Mesenchymal stem cell (in vitro differentiated cells and primary cell): Measurements from ENCODE around the gene CYP4A11.
"Not testable (repeated sequence)": the region's sequence is repeated elsewhere in the genome, so short reads cannot be mapped to it uniquely, and the experiment has no call there.

Experiments used
- DNase-seq: peaks from one replicate; pipeline ENCODE4 v3.0.0-alpha.2; 2013
- H2AFZ ChIP-seq: one replicate; pipeline ENCODE4 v1.6.1; 2013; ENCODE audit warnings: low read depth, mild to moderate bottlenecking, control low read depth, inconsistent platforms, low read length, moderate library complexity
- H2AK5ac ChIP-seq: 2 replicates; pipeline ENCODE4 v1.6.1; 2013; ENCODE audit warnings: low read length, moderate library complexity, mild to moderate bottlenecking, inconsistent platforms; ENCODE audit not compliant: severe bottlenecking
- H2BK120ac ChIP-seq: one replicate; pipeline ENCODE4 v1.6.1; 2013; ENCODE audit warnings: low read depth, mild to moderate bottlenecking, inconsistent platforms, low read length, moderate library complexity
- H2BK12ac ChIP-seq, 2 experiments: one replicate each; pipeline ENCODE4 v1.6.1; 2013; ENCODE audit warnings: inconsistent platforms in 2 of 2, low read length in 2 of 2, mild to moderate bottlenecking in 2 of 2, moderate library complexity in 2 of 2, control low read depth in 1 of 2
- H2BK15ac ChIP-seq: one replicate; pipeline ENCODE4 v1.6.1; 2013; ENCODE audit warnings: mild to moderate bottlenecking, low read depth, inconsistent platforms; ENCODE audit not compliant: poor library complexity, severe bottlenecking
- H2BK5ac ChIP-seq: 2 replicates; pipeline ENCODE4 v1.6.1; 2013; ENCODE audit warnings: low read depth, mild to moderate bottlenecking, low read length, control low read depth, inconsistent platforms; ENCODE audit not compliant: poor library complexity, severe bottlenecking
- H3K14ac ChIP-seq, 2 experiments: one replicate each; pipeline ENCODE4 v1.6.1; 2013; ENCODE audit warnings: inconsistent platforms in 2 of 2, low read length in 2 of 2, control low read depth in 1 of 2, mild to moderate bottlenecking in 1 of 2, moderate library complexity in 1 of 2
- H3K18ac ChIP-seq, 2 experiments: one replicate each; pipeline ENCODE4 v1.6.1; 2013; ENCODE audit warnings: inconsistent platforms in 2 of 2, low read length in 2 of 2, control low read depth in 1 of 2, low read depth in 1 of 2, mild to moderate bottlenecking in 1 of 2
- H3K23ac ChIP-seq, 2 experiments: one replicate each; pipeline ENCODE4 v1.6.1; 2013; ENCODE audit warnings: inconsistent platforms in 2 of 2, low read length in 2 of 2, mild to moderate bottlenecking in 2 of 2, moderate library complexity in 2 of 2, control low read depth in 1 of 2
- H3K27ac ChIP-seq: 2 replicates; pipeline ENCODE4 v1.5.1; 2013; ENCODE audit warnings: mild to moderate bottlenecking, moderate library complexity, low read length, control low read depth, inconsistent platforms; ENCODE audit not compliant: poor library complexity, severe bottlenecking
- H3K27me3 ChIP-seq, 2 experiments: 2 replicates each; pipeline versions ENCODE4 v1.6.1 to v1.7.0; 2013; ENCODE audit warnings: low read length in 2 of 2, mild to moderate bottlenecking in 2 of 2, moderate library complexity in 2 of 2, control low read depth in 1 of 2, inconsistent platforms in 1 of 2; ENCODE audit not compliant: control insufficient read depth in 1 of 2, insufficient read depth in 1 of 2
- H3K36me3 ChIP-seq, 2 experiments: 2 replicates each; pipeline versions ENCODE4 v1.6.1 to v1.7.0; 2013; ENCODE audit warnings: low read length in 2 of 2, control low read depth in 1 of 2, inconsistent platforms in 1 of 2, low read depth in 1 of 2, mild to moderate bottlenecking in 1 of 2; ENCODE audit not compliant: insufficient read depth in 2 of 2, control insufficient read depth in 1 of 2
- H3K4ac ChIP-seq, 2 experiments: one replicate each; pipeline ENCODE4 v1.6.1; 2013; ENCODE audit warnings: inconsistent platforms in 2 of 2, low read length in 2 of 2, mild to moderate bottlenecking in 2 of 2, moderate library complexity in 2 of 2, control low read depth in 1 of 2, low read depth in 1 of 2
- H3K4me1 ChIP-seq: 2 replicates; pipeline ENCODE4 v1.6.1; 2013; ENCODE audit warnings: low read depth, low read length, control low read depth; ENCODE audit not compliant: control insufficient read depth, insufficient read depth
- H3K4me2 ChIP-seq: 2 replicates; pipeline ENCODE4 v1.6.1; 2013; ENCODE audit warnings: low read length, mild to moderate bottlenecking, inconsistent platforms; ENCODE audit not compliant: poor library complexity, severe bottlenecking
- H3K4me3 ChIP-seq, 2 experiments: 2 replicates each; pipeline versions ENCODE4 v1.5.1 to v1.7.0; 2013; ENCODE audit warnings: low read length in 2 of 2, mild to moderate bottlenecking in 2 of 2, control low read depth in 1 of 2, low read depth in 1 of 2; ENCODE audit not compliant: insufficient read depth in 1 of 2
- H3K79me1 ChIP-seq: replicated peaks from 2 replicates; pipeline ENCODE4 v1.6.1; 2013; ENCODE audit warnings: mild to moderate bottlenecking, control low read depth, low read length, inconsistent platforms; ENCODE audit not compliant: poor library complexity, severe bottlenecking
- H3K9ac ChIP-seq: 2 replicates; pipeline ENCODE4 v1.7.0; 2013; ENCODE audit warnings: mild to moderate bottlenecking, low read length, moderate library complexity
- H3K9me3 ChIP-seq: 2 replicates; pipeline ENCODE4 v1.7.0; 2013; ENCODE audit warnings: mild to moderate bottlenecking, low read length; ENCODE audit not compliant: control insufficient read depth
- H4K8ac ChIP-seq: one replicate; pipeline ENCODE4 v1.6.1; 2013; ENCODE audit warnings: inconsistent platforms, mild to moderate bottlenecking, low read length, moderate library complexity
- H4K91ac ChIP-seq: one replicate; pipeline ENCODE4 v1.6.1; 2013; ENCODE audit warnings: mild to moderate bottlenecking, low read length, inconsistent platforms
- WGBS: methylation state at CpG from one replicate; pipeline ENCODE4 v1.1.7; 2013; ENCODE audit warnings: mixed read lengths; 5-methylcytosine and 5-hydroxymethylcytosine counted together

The CYP4A11 gene

DNA sequence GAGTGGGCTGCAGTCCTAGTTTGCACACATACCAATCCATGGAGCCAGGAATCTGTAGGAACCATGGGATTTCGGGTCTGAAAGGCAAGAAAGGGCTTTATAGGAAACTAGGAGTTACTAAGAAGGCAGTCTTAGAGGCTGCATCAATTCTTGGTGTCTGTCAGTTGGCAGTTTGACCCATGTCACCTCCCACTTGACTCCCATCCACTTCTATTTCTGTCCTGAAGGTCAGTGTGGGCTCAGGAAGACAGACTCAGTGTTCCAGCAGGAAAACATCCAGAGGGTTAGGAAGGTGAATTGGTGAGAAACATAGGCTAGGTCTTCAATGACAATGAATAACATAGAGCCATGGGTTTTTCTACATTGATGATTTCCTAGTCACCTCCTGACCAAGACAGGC is 4.0 kb downstream of the CYP4A11 start:
- H2BK120ac ChIP-seq = no peak overlapping the region
- no peak overlapping the region for H3K23ac ChIP-seq
- H3K18ac ChIP-seq = no peak overlapping the region
- no peak overlapping the region for H2BK15ac ChIP-seq
- H3K36me3 ChIP-seq = no peaks in the 10 kb centered on the region
- no peak overlapping the region for H4K8ac ChIP-seq
- H3K4me3 ChIP-seq = no peak overlapping the region
- no peaks in the 10 kb centered on the region for H3K79me1 ChIP-seq
- H4K91ac ChIP-seq = no peak overlapping the region
- DNase-seq = no peak
- H3K4ac ChIP-seq = no peak overlapping the region
- WGBS = 17% methylated on average over 1 of the region's 1 CpG
- no peak overlapping the region for H2AFZ ChIP-seq
- H2BK5ac ChIP-seq = no peak overlapping the region
- no peaks in the 10 kb centered on the region for H3K4me1 ChIP-seq
- H3K9me3 ChIP-seq = no peaks in the 10 kb centered on the region
- no peak overlapping the region for H3K4me2 ChIP-seq
- H2AK5ac ChIP-seq = no peak overlapping the region
- H3K27me3 ChIP-seq = no peaks in the 10 kb centered on the region
- no peak overlapping the region for H3K27ac ChIP-seq
- no peak overlapping the region for H3K9ac ChIP-seq
- H3K14ac ChIP-seq = no peak overlapping the region
- H2BK12ac ChIP-seq = no peak overlapping the region

DNA sequence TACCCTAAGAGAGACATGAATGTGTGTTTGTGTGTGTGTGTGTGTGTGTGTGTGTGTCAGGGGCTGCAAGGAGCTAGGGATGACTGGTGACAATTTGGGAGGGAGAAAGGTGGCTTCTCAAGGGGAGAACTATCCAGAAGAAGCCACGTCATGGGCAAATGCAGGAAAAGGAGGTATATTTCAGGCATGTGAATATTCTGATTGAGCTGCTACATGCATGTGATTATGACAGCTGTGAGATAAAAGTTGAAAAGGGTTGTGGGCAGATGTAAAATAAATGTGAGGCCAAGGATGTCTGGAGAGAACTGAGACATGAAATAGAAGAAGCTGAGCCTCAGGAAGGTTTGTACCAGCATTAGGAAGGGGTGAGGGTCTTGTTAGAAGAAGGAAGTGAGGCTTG is 4.5 kb downstream of the CYP4A11 start:
- Histone ChIP-seq H3K14ac (no peak overlapping the region), H3K36me3 (no peaks in the 10 kb centered on the region), H3K4me1 (no peaks in the 10 kb centered on the region), H4K91ac (no peak overlapping the region), H2BK120ac (no peak overlapping the region), H3K27ac (no peak overlapping the region), H2BK12ac (no peak overlapping the region), H3K4me2 (no peak overlapping the region), H3K9me3 (no peaks in the 10 kb centered on the region), H2AFZ (no peak overlapping the region), H4K8ac (no peak overlapping the region), H3K18ac (no peak overlapping the region), H2AK5ac (no peak overlapping the region), H3K4me3 (no peak overlapping the region), H3K79me1 (no peaks in the 10 kb centered on the region), H3K27me3 (no peaks in the 10 kb centered on the region), H3K23ac (no peak overlapping the region), H2BK5ac (no peak overlapping the region), H2BK15ac (no peak overlapping the region), H3K9ac (no peak overlapping the region), H3K4ac (no peak overlapping the region)
- DNase-seq = no peak
- 35% methylated on average over 1 of the region's 1 CpG for whole genome bisulfite sequencing

DNA sequence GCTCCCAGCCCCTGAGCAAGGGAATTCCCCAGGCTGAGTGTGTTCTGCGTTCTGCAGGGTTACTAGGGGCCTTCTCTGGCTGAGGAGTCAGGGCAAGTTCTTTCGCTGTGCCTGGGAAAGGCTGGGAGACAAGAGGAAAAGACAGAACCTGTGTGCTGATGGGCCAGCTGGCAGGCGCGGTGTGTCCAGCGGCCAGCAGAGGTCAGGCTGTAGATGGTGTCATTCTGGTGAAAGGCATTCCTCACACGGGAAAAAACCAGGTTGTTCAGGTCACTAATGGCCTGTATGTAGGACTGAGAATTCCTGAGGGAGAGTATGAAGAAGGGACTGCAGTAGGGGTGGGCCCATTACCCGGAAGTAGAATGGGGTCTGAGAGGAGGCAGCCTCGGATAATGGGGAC is 6.4 kb downstream of the CYP4A11 start:
- H3K79me1 ChIP-seq, H3K9me3 ChIP-seq, H4K91ac ChIP-seq, H4K8ac ChIP-seq, H2BK12ac ChIP-seq, H2BK5ac ChIP-seq, H2AK5ac ChIP-seq, DNase-seq, H3K18ac ChIP-seq, H3K36me3 ChIP-seq, H3K14ac ChIP-seq, H3K4ac ChIP-seq, H3K27me3 ChIP-seq, H3K4me3 ChIP-seq, H3K4me2 ChIP-seq, H3K23ac ChIP-seq, H2BK120ac ChIP-seq, H3K4me1 ChIP-seq, H3K27ac ChIP-seq, H3K9ac ChIP-seq, H2AFZ ChIP-seq, H2BK15ac ChIP-seq: not testable (repeated sequence)
- WGBS = 33% methylated on average over 6 of the region's 8 CpGs

DNA sequence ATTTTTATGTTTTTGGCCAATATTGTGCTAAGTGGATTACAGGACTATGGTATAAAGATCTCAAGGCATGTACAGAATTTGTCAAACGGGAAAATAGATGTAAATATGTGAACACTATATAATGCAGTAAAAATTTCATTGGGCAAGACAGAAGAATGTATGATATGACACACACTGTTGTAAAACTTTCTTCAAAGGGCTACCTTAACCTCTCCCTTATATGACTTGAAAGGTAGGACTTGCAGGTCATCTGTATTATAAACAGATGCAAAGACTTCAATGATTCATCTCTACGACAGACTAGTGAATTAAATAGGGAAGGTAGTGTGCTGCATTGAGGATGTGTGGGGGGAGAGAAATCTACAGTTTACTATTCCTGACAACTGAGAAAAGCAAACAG is 9.3 kb downstream of the CYP4A11 start:
- H3K4ac ChIP-seq, H3K9me3 ChIP-seq, H3K27me3 ChIP-seq, H4K91ac ChIP-seq, H2AFZ ChIP-seq, H3K23ac ChIP-seq, H4K8ac ChIP-seq, H2BK5ac ChIP-seq, H3K27ac ChIP-seq, H3K18ac ChIP-seq, H3K9ac ChIP-seq, H2BK120ac ChIP-seq, H3K79me1 ChIP-seq, H2AK5ac ChIP-seq, H3K14ac ChIP-seq, H3K36me3 ChIP-seq, DNase-seq, H2BK12ac ChIP-seq, H3K4me1 ChIP-seq, H3K4me3 ChIP-seq, H2BK15ac ChIP-seq, H3K4me2 ChIP-seq: not testable (repeated sequence)
- WGBS = no CpG with 5 or more reads among the region's 2 CpGs
